B cell (primary cell): ENCODE results near the gene UBTD1. TPM values are rescaled to one million over a fixed set of nuclear protein-coding genes. Genes with fewer than 3 reads are reported as not detected.

Source experiments
- ATAC-seq: fragments of 200-7000 bp; cut with Tn5 transposase; one replicate; pipeline ENCODE4 v1.10.0; 2021; ENCODE audit warnings: low read depth, mild to moderate bottlenecking, moderate number of reproducible peaks, moderate library complexity
- CTCF ChIA-PET: fragments of 350-600 bp; sonication (Branson Sonifier 250); formaldehyde crosslinking; loops from one replicate; lab custom pipeline; 2021; ENCODE audit warnings: antibody characterized with exemption, inconsistent platforms; lab: Charles Lee
- POLR2A ChIA-PET: fragments of 350-600 bp; sonication (Branson Sonifier 250); formaldehyde crosslinking; loops from one replicate; lab custom pipeline; 2021; ENCODE audit warnings: antibody characterized with exemption; lab: Charles Lee
- DNase-seq: peaks from one replicate; pipeline ENCODE4 v3.0.0; 2013
- H2AFZ ChIP-seq: 2 replicates; pipeline ENCODE4 v1.6.1; 2012; ENCODE audit warnings: mild to moderate bottlenecking, low read depth, low read length; ENCODE audit not compliant: insufficient read depth, poor library complexity, severe bottlenecking
- H3K27ac ChIP-seq, 2 donors: 1 replicate in 1 of 2; 2 replicates in 1 of 2; pipeline ENCODE4 v1.5.1; 2012 to 2013; ENCODE audit warnings: low read length in 2 of 2, mild to moderate bottlenecking in 2 of 2, moderate library complexity in 1 of 2
- H3K27me3 ChIP-seq, 4 experiments: fragments of 200-600 bp in 1 of 4; sonication (generic) in 1 of 4; replicated peaks in 1 of 4; 1 replicate in 2 of 4; 2 replicates in 2 of 4; pipeline versions ENCODE4 v1.6.1 to v1.7.0; 2013 to 2016; ENCODE audit warnings: low read length in 3 of 4, mild to moderate bottlenecking in 2 of 4, mixed read lengths in 1 of 4, moderate library complexity in 1 of 4; ENCODE audit not compliant: insufficient read depth in 4 of 4, control insufficient read depth in 3 of 4; ENCODE audit errors: control extremely low read depth in 1 of 4
- H3K36me3 ChIP-seq, 2 experiments: replicated peaks in 1 of 2; 1 replicate in 1 of 2; 2 replicates in 1 of 2; pipeline versions ENCODE4 v1.6.1 to v1.7.1; 2013; ENCODE audit warnings: low read length in 1 of 2; ENCODE audit not compliant: insufficient read depth in 2 of 2, control insufficient read depth in 1 of 2; ENCODE audit errors: control extremely low read depth in 1 of 2, extremely low read depth in 1 of 2
- H3K4me1 ChIP-seq, 2 donors: fragments of 200-600 bp in 1 of 2; sonication (generic) in 1 of 2; 1 replicate in 1 of 2; 2 replicates in 1 of 2; pipeline versions ENCODE4 v1.5.1 to v1.6.1; 2013 to 2017; ENCODE audit warnings: low read length in 2 of 2; ENCODE audit not compliant: control insufficient read depth in 2 of 2, insufficient read depth in 2 of 2
- H3K4me2 ChIP-seq: replicated peaks from 2 replicates; pipeline ENCODE3; 2012; ENCODE audit warnings: mild to moderate bottlenecking, low read depth, low read length; ENCODE audit not compliant: poor library complexity, severe bottlenecking
- H3K4me3 ChIP-seq, 5 experiments: fragments of 200-600 bp in 1 of 5; sonication (generic) in 1 of 5; 1 replicate in 3 of 5; 2 replicates in 2 of 5; pipeline versions ENCODE4 v1.5.1 to v1.7.0; 2011 to 2016; ENCODE audit warnings: low read length in 4 of 5, mild to moderate bottlenecking in 4 of 5, low read depth in 2 of 5, control low read depth in 1 of 5, moderate library complexity in 1 of 5; ENCODE audit not compliant: insufficient read depth in 1 of 5; ENCODE audit errors: control extremely low read depth in 1 of 5, extremely low read depth in 1 of 5
- H3K79me2 ChIP-seq: fragments of 200-600 bp; sonication (generic); one replicate; pipeline ENCODE4 v1.6.0; 2016; ENCODE audit warnings: low read length; ENCODE audit not compliant: control insufficient read depth, insufficient read depth
- H3K9ac ChIP-seq: fragments of 200-600 bp; sonication (generic); 2 replicates; pipeline ENCODE4 v1.6.1; 2017; ENCODE audit warnings: mild to moderate bottlenecking, low read length, moderate library complexity
- H3K9me3 ChIP-seq, 3 donors: one replicate each; pipeline versions ENCODE4 v1.6.1 to v1.7.1; 2013; ENCODE audit warnings: low read length in 2 of 3; ENCODE audit not compliant: control insufficient read depth in 2 of 3, insufficient read depth in 1 of 3; ENCODE audit errors: control extremely low read depth in 1 of 3
- H4K20me1 ChIP-seq: 2 replicates; pipeline ENCODE4 v1.6.0; 2012; ENCODE audit warnings: mild to moderate bottlenecking, low read length; ENCODE audit not compliant: insufficient read depth, control insufficient read depth, poor library complexity, severe bottlenecking
- H3K27ac Mint-ChIP-seq: one replicate; pipeline ENCODE4 v1.8.0; 2021; ENCODE audit warnings: mixed read lengths
- H3K27me3 Mint-ChIP-seq: one replicate; pipeline ENCODE4 v1.8.0; 2021; ENCODE audit warnings: mixed read lengths
- H3K4me1 Mint-ChIP-seq: one replicate; pipeline ENCODE4 v1.8.0; 2021; ENCODE audit warnings: mixed read lengths
- H3K4me3 Mint-ChIP-seq: one replicate; pipeline ENCODE4 v1.8.0; 2021; ENCODE audit warnings: mixed read lengths
- H3K9me3 Mint-ChIP-seq: one replicate; pipeline ENCODE4 v1.8.0; 2022; ENCODE audit warnings: mixed read lengths; ENCODE audit not compliant: insufficient read depth
- CTCF ChIP-seq: fragments of 200-600 bp; IDR thresholded peaks from one replicate; pipeline ENCODE4 v1.8.0; 2022; ENCODE audit warnings: antibody characterized with exemption, mild to moderate bottlenecking
- EZH2 ChIP-seq: IDR thresholded peaks from 2 replicates; pipeline ENCODE4 v1.6.1; 2012; ENCODE audit warnings: borderline replicate concordance, low read depth, mild to moderate bottlenecking, moderate library complexity, low read length; ENCODE audit not compliant: insufficient read depth, poor library complexity, severe bottlenecking
- WGBS: methylation state at CpG from one replicate; pipeline ENCODE4 v1.1.5; 2013; ENCODE audit warnings: missing lambda C conversion rate; ENCODE audit not compliant: insufficient coverage; 5-methylcytosine and 5-hydroxymethylcytosine counted together
- intact Hi-C: fragments of 100-400 bp; cut with micrococcal nuclease; formaldehyde crosslinking; loops from one replicate; pipeline ENCODE4 v1.10.0; 2022
- polyA minus RNA-seq: library from RNA; depleted of rRNA, polyadenylated mRNA; stranded (reverse); fragments of >200 nt; gene quantifications from 2 replicates; pipeline ENCODE4 v1.2.3, GENCODE V29; 2012
- polyA plus RNA-seq: library from polyadenylated mRNA; depleted of rRNA; stranded (reverse); fragments of >200 nt; gene quantifications from 2 replicates; pipeline ENCODE4 v1.2.3, GENCODE V29; 2012
- total RNA-seq, 2 donors: library from RNA; stranded (reverse); fragments of 120-200 nt in 1 of 2; gene quantifications; 1 replicate in 1 of 2; 2 replicates in 1 of 2; pipeline versions ENCODE4 v1.2.3 to v1.2.4, GENCODE V29; 2013 to 2022

UBTD1 gene
- total RNA-seq (1.7 and 1.8 TPM in 2 replicates), polyA plus RNA-seq (1.2 and 1.3 TPM in 2 replicates), polyA minus RNA-seq (1.8 and 1.9 TPM in 2 replicates)
- 0.96 TPM for total RNA-seq (2013)

- POLR2A ChIA-PET = no interaction called here
- H3K27me3 Mint-ChIP-seq = peaks cover 31% of the 10 kb centered on the region
These were observed at the start of gene UBTD1 for GRCh38 chr10:97498841-97499560. Gene UBTD1, plus strand, starts transcription at chr10:97498924. Its CDS starts 280 bp downstream, at chr10:97499204.

More at GRCh38 chr10:97498841-97499560, at the start of gene UBTD1:
- Histone ChIP-seq H2AFZ (peak within 1 kb of the TSS; percentile 97), H4K20me1 (peaks cover 20% of the 10 kb centered on the region), H3K79me2 (peaks cover 41% of the 10 kb centered on the region), H3K36me3 (no peaks in the 10 kb centered on the region), H3K9me3 (no peaks in the 10 kb centered on the region), H3K4me1 (peaks cover 21% of the 10 kb centered on the region in 2 donors), H3K4me3 (peak within 1 kb of the TSS; percentile 92 to 98 (median 96)), H3K9ac (peak within 1 kb of the TSS; percentile 95), H3K27ac (peak within 1 kb of the TSS; percentile 77 to 91), H3K27me3 (peaks cover 0 to 35% (median 16%) of the 10 kb centered on the region in 4 experiments), H3K4me2 (peak within 1 kb of the TSS; percentile 97)
- DNase-seq (no peak), ATAC-seq (no peak)
- WGBS = under 1% methylated on average over 66 of the region's 66 CpGs
- no peak for TF ChIP-seq CTCF
- TF ChIP-seq EZH2 = no peak
- H3K27ac Mint-ChIP-seq = peak within 1 kb of the TSS; percentile 99
- CTCF ChIA-PET = interaction anchor here (0.5 to 1.9 kb wide), 2 partner anchors 55 to 175 kb away, joined by 3 to 7 read pairs; no protein-coding TSS in a partner anchor
- H3K4me3 Mint-ChIP-seq = peak within 1 kb of the TSS; percentile 99
- no peaks in the 10 kb centered on the region for H3K9me3 Mint-ChIP-seq
- intact Hi-C loops = loop anchor here (1.0 to 5.0 kb wide), 7 partner anchors 53 to 1937 kb away; partner anchors contain the start of genes ARHGAP19, EXOSC1, MORN4 and PGAM1
- H3K4me1 Mint-ChIP-seq = peaks cover 36% of the 10 kb centered on the region
